ENCODE data around the gene HORMAD2.

HORMAD2 gene

GRCh38 chr22:30113494-30113893 lies 33.2 kb downstream of the HORMAD2 start:
- DNase-seq, result no peak

GRCh38 chr22:30114361-30114760 lies 34.1 kb downstream of the HORMAD2 start:
- DNase-seq, result no peak

- DNase-seq, result no peak
These were observed 35.4 kb downstream of the HORMAD2 start for GRCh38 chr22:30115705-30116104.

GRCh38 chr22:30116362-30117117 lies 36.3 kb downstream of the HORMAD2 start:
- DNase-seq, result peak; percentile 75

GRCh38 chr22:30117256-30117655 lies 37.0 kb downstream of the HORMAD2 start:
- DNase-seq, result no peak

GRCh38 chr22:30118291-30118690 lies 38.0 kb downstream of the HORMAD2 start:
- DNase-seq, result no peak

GRCh38 chr22:30121960-30122359 lies 41.7 kb downstream of the HORMAD2 start:
- no peak for DNase-seq

- DNase-seq, result no peak
These were observed 43.2 kb downstream of the HORMAD2 start for GRCh38 chr22:30123463-30123862.

- DNase-seq, result peak; percentile 70
These were observed 47.5 kb downstream of the HORMAD2 start for GRCh38 chr22:30127749-30128166.

GRCh38 chr22:30128511-30128910 lies 48.2 kb downstream of the HORMAD2 start:
- DNase-seq, result no peak

GRCh38 chr22:30129636-30130035 lies 49.4 kb downstream of the HORMAD2 start:
- DNase-seq, result no peak

- no peak for DNase-seq
These were observed 52.2 kb downstream of the HORMAD2 start for GRCh38 chr22:30132290-30132996.

- no peak for DNase-seq
These were observed 60.1 kb downstream of the HORMAD2 start for GRCh38 chr22:30140414-30140813.

GRCh38 chr22:30143265-30143664 lies 63.0 kb downstream of the HORMAD2 start:
- DNase-seq, result no peak

- DNase-seq, result no peak
These were observed 64.1 kb downstream of the HORMAD2 start for GRCh38 chr22:30144391-30144790.

GRCh38 chr22:30150212-30150611 lies 69.9 kb downstream of the HORMAD2 start:
- no peak for DNase-seq

- DNase-seq, result no peak
These were observed 78.0 kb downstream of the HORMAD2 start for GRCh38 chr22:30158277-30158676.

- DNase-seq, result no peak
These were observed 78.7 kb downstream of the HORMAD2 start for GRCh38 chr22:30158744-30159500.

GRCh38 chr22:30159561-30160353 lies 79.5 kb downstream of the HORMAD2 start:
- peak; percentile 64 for DNase-seq

- DNase-seq, result no peak
These were observed 80.8 kb downstream of the HORMAD2 start for GRCh38 chr22:30161051-30161469.

GRCh38 chr22:30167296-30167695 lies 87.0 kb downstream of the HORMAD2 start:
- DNase-seq, result no peak

- DNase-seq, result no peak
These were observed 87.5 kb downstream of the HORMAD2 start for GRCh38 chr22:30167734-30168133.

GRCh38 chr22:30169002-30169401 lies 88.7 kb downstream of the HORMAD2 start:
- no peak for DNase-seq
